HG03175 (cell line): Measurements from ENCODE around the gene SCNN1A.

Experiments used
- ATAC-seq: cut with Tn5 transposase; IDR thresholded peaks from one replicate; pipeline ENCODE4 v1.9.1; 2021; ENCODE audit warnings: mild to moderate bottlenecking, moderate library complexity; ENCODE audit not compliant: unreplicated experiment

Gene SCNN1A

GRCh38 chr12:6375269-6376078, at the start of gene SCNN1A:
Gene SCNN1A, minus strand, starts transcription at chr12:6375563. Its CDS starts 780 bp downstream, at chr12:6374783.
- ATAC-seq, result no peak

GRCh38 chr12:6424866-6425265, 49.5 kb upstream of the SCNN1A start:
- ATAC-seq, result no peak

- ATAC-seq, result no peak
These were observed 48.6 kb upstream of the SCNN1A start for GRCh38 chr12:6424008-6424347.

- no peak for ATAC-seq
These were observed 48.1 kb upstream of the SCNN1A start for GRCh38 chr12:6423267-6424007.

- ATAC-seq, result no peak
These were observed 45.0 kb upstream of the SCNN1A start for GRCh38 chr12:6420364-6420763.

GRCh38 chr12:6418796-6419195, 43.4 kb upstream of the SCNN1A start:
- ATAC-seq, result no peak

GRCh38 chr12:6416596-6416995, 41.2 kb upstream of the SCNN1A start:
- no peak for ATAC-seq

- ATAC-seq, result no peak
These were observed 32.0 kb upstream of the SCNN1A start for GRCh38 chr12:6407236-6407954.

GRCh38 chr12:6405963-6406362, 30.6 kb upstream of the SCNN1A start:
- ATAC-seq, result no peak

- ATAC-seq, result no peak
These were observed 29.0 kb upstream of the SCNN1A start for GRCh38 chr12:6404390-6404789.

GRCh38 chr12:6399884-6400644, 24.7 kb upstream of the SCNN1A start:
- ATAC-seq, result no peak

GRCh38 chr12:6396031-6396430, 20.7 kb upstream of the SCNN1A start:
- no peak for ATAC-seq

GRCh38 chr12:6394398-6394797, 19.0 kb upstream of the SCNN1A start:
- no peak for ATAC-seq

GRCh38 chr12:6393109-6393508, 17.7 kb upstream of the SCNN1A start:
- ATAC-seq, result no peak

GRCh38 chr12:6392504-6392903, 17.1 kb upstream of the SCNN1A start:
- no peak for ATAC-seq

GRCh38 chr12:6391013-6391412, 15.7 kb upstream of the SCNN1A start:
- ATAC-seq, result no peak

- ATAC-seq, result no peak
These were observed 14.9 kb upstream of the SCNN1A start for GRCh38 chr12:6390084-6390799.

- ATAC-seq, result no peak
These were observed 12.2 kb upstream of the SCNN1A start for GRCh38 chr12:6387541-6387940.

- no peak for ATAC-seq
These were observed 11.1 kb upstream of the SCNN1A start for GRCh38 chr12:6386491-6386890.

GRCh38 chr12:6386038-6386437, 10.7 kb upstream of the SCNN1A start:
- no peak for ATAC-seq
